ENCODE data around the gene ADI1.
A peak's percentile ranks its signal among the peaks of the same experiment; 100 is the strongest.

Gene ADI1, protein sequence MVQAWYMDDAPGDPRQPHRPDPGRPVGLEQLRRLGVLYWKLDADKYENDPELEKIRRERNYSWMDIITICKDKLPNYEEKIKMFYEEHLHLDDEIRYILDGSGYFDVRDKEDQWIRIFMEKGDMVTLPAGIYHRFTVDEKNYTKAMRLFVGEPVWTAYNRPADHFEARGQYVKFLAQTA

DNA sequence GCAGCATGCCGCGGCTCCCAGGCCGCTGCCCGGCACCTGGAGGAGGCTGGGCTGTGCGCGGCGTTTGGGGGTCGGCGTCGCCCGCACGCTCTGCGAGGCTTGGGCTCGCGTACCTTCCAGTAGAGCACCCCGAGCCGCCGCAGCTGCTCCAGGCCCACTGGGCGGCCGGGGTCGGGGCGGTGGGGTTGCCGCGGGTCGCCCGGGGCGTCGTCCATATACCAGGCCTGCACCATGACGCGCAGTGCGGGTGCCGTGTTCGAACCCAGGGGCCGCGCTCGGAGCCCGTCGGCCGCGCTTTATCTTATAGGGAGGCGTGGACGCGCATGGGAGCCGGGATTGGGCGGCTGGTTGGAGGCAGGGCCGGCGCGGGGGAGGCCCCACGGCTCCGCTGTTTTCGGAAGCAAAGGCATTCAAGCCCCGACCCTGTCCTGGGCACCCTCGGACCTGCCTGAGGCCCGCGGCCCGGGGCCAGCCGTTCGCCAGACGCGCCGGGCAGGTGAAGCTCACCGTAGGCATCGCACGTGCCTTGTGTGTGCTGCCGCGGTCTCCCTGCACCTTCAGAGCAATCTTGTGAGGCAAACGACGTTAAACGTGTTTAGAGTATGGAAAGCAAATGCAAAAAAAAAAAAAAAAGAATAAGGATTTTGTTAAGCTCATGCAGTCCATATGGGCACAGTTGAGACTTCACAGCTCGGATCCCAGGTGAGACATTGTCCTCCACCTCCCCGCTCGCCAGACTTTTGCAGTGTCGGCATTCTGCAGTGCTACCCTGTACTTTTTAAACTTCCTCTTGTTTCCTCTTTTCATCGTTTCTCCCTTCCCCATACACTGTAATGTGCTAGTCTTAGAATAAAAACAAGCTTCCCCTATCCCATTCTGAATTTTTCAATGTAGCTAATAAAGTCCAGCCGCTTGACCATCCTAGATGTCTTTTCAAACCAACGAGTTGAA is at the start of gene ADI1:
Gene ADI1 (minus strand): TSS at position 277 of the 951 bp plus-strand sequence. CDS start 44 bp downstream, at position 233.
- peaks cover 25% of the 10 kb centered on the region for H3K9me3 ChIP-seq
- H4K20me1 ChIP-seq, result no peaks in the 10 kb centered on the region
- H3K9ac ChIP-seq, result peak within 1 kb of the TSS; percentile 90

GRCh38 chr2:3566806-3567205 is 47.5 kb upstream of the ADI1 start:
- Histone ChIP-seq H4K20me1 (no peaks in the 10 kb centered on the region), H3K4me1 (peaks cover 39% of the 10 kb centered on the region), H3K36me3 (no peaks in the 10 kb centered on the region), H3K4me2 (no peak overlapping the region), H3K27me3 (no peaks in the 10 kb centered on the region), H3K9ac (no peak overlapping the region), H3K4me3 (no peak overlapping the region), H3K9me3 (no peaks in the 10 kb centered on the region), H3K27ac (no peak overlapping the region)
- TF ChIP-seq Cebpa-rat (IDR thresholded peaks at IDR 0.05), result no peak

More for the DNA sequence above, at the start of gene ADI1:
- Histone ChIP-seq H3K4me1 (peaks cover 29% of the 10 kb centered on the region), H3K27me3 (no peaks in the 10 kb centered on the region), H3K27ac (peak within 1 kb of the TSS; percentile 94), H3K4me3 (peak within 1 kb of the TSS; percentile 79), H3K36me3 (peaks cover 21% of the 10 kb centered on the region), H3K4me2 (peak within 1 kb of the TSS; percentile 91)
- TF ChIP-seq Cebpa-rat (IDR thresholded peaks at IDR 0.05), result no peak

GRCh38 chr2:3565117-3565516 is 45.8 kb upstream of the ADI1 start:
- Histone ChIP-seq H3K9ac (no peak overlapping the region), H4K20me1 (no peaks in the 10 kb centered on the region), H3K9me3 (no peaks in the 10 kb centered on the region), H3K27ac (no peak overlapping the region), H3K4me3 (no peak overlapping the region), H3K36me3 (peaks cover 4% of the 10 kb centered on the region; the same call in 1 of the 2 replicates), H3K27me3 (no peaks in the 10 kb centered on the region), H3K4me2 (no peak overlapping the region), H3K4me1 (peaks cover 42% of the 10 kb centered on the region)
- TF ChIP-seq Cebpa-rat (IDR thresholded peaks at IDR 0.05), result no peak

GRCh38 chr2:3563521-3563976 is 44.2 kb upstream of the ADI1 start:
- H3K9ac ChIP-seq, result peak overlapping the region; percentile 13; the same call in 1 of the 2 replicates
- peak overlapping the region; percentile 79 for H3K4me2 ChIP-seq
- H3K9me3 ChIP-seq, result no peaks in the 10 kb centered on the region
- H4K20me1 ChIP-seq, result no peaks in the 10 kb centered on the region
- peak overlapping the region; percentile 44 for H3K27ac ChIP-seq
- H3K4me1 ChIP-seq, result peaks cover 47% of the 10 kb centered on the region
- H3K27me3 ChIP-seq, result no peaks in the 10 kb centered on the region
- H3K4me3 ChIP-seq, result peak overlapping the region; percentile 13; the same call in 1 of the 2 replicates
- no peak for TF ChIP-seq Cebpa-rat (IDR thresholded peaks at IDR 0.05)
- H3K36me3 ChIP-seq, result peaks cover 4% of the 10 kb centered on the region; the same call in 1 of the 2 replicates

- H3K9ac ChIP-seq, result peak within 1 kb of the TSS; percentile 93
- no peaks in the 10 kb centered on the region for H4K20me1 ChIP-seq
- H3K4me3 ChIP-seq, result peak within 1 kb of the TSS; percentile 89
- H3K36me3 ChIP-seq, result peaks cover 38% of the 10 kb centered on the region
- no peak for TF ChIP-seq Cebpa-rat (IDR thresholded peaks at IDR 0.05)
- no peaks in the 10 kb centered on the region for H3K27me3 ChIP-seq
- peak within 1 kb of the TSS; percentile 93 for H3K4me2 ChIP-seq
- H3K27ac ChIP-seq, result peak within 1 kb of the TSS; percentile 91
- peaks cover 41% of the 10 kb centered on the region for H3K4me1 ChIP-seq
- H3K9me3 ChIP-seq, result no peaks in the 10 kb centered on the region
These were observed 39.1 kb upstream of the ADI1 start, which contains the start of gene RNASEH1 for GRCh38 chr2:3558205-3559014. RNASEH1 (minus strand) TSS chr2:3558333; CDS start chr2:3558260, 73 bp downstream.

GRCh38 chr2:3557639-3558204 is 38.4 kb upstream of the ADI1 start:
- Histone ChIP-seq H3K27me3 (no peaks in the 10 kb centered on the region), H3K9me3 (no peaks in the 10 kb centered on the region), H3K36me3 (peaks cover 43% of the 10 kb centered on the region), H4K20me1 (no peaks in the 10 kb centered on the region), H3K4me2 (peak overlapping the region; percentile 93), H3K27ac (peak overlapping the region; percentile 91), H3K9ac (peak overlapping the region; percentile 93), H3K4me3 (peak overlapping the region; percentile 89), H3K4me1 (peaks cover 34% of the 10 kb centered on the region)
- no peak for TF ChIP-seq Cebpa-rat (IDR thresholded peaks at IDR 0.05)

- Histone ChIP-seq H3K4me3 (no peak overlapping the region), H4K20me1 (no peaks in the 10 kb centered on the region), H3K4me2 (no peak overlapping the region), H3K9me3 (no peaks in the 10 kb centered on the region), H3K27me3 (no peaks in the 10 kb centered on the region), H3K27ac (no peak overlapping the region), H3K4me1 (peaks cover 13% of the 10 kb centered on the region), H3K9ac (no peak overlapping the region), H3K36me3 (peaks cover 74% of the 10 kb centered on the region)
- TF ChIP-seq Cebpa-rat (IDR thresholded peaks at IDR 0.05), result no peak
These were observed 34.6 kb upstream of the ADI1 start for GRCh38 chr2:3553946-3554345.

DNA sequence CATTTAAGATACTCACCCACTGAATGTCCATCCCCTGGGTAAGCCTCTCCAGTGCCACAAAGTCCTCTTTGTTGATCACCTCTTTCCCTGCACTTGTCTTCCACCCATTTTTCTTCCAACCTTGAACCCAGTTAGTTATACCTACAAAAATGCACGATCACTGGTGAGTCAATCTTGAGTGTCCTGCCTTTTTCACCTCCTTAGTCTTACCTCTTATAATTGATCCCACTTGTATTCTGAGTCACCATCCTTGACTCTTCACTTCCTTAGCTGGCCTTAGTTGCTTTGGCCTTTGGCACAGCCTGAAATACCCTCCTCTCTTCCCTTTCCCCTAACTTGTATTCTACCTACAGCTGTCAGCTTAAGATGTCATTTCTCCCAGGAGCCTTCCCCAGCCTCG is 28.6 kb upstream of the ADI1 start:
- Histone ChIP-seq H3K27ac (no peak overlapping the region), H3K27me3 (no peaks in the 10 kb centered on the region), H3K9ac (no peak overlapping the region), H3K4me1 (no peaks in the 10 kb centered on the region), H3K4me2 (no peak overlapping the region), H4K20me1 (peaks cover 14% of the 10 kb centered on the region), H3K4me3 (no peak overlapping the region), H3K9me3 (no peaks in the 10 kb centered on the region), H3K36me3 (peaks cover 98% of the 10 kb centered on the region)
- TF ChIP-seq Cebpa-rat (IDR thresholded peaks at IDR 0.05), result no peak
